Neuronal stem cell (in vitro differentiated cells): ENCODE data around the gene REX1BD.

Source experiments
- DNase-seq: peaks from one replicate; pipeline ENCODE4 v3.0.0-alpha.2; 2013; ENCODE audit warnings: low spot score
- H2AFZ ChIP-seq: one replicate; pipeline ENCODE4 v1.6.1; 2013; ENCODE audit warnings: mild to moderate bottlenecking, low read length, inconsistent platforms
- H2AK5ac ChIP-seq: 2 replicates; pipeline ENCODE4 v1.6.1; 2013; ENCODE audit warnings: low read depth, mild to moderate bottlenecking, inconsistent platforms, low read length, moderate library complexity, mixed read lengths
- H2BK120ac ChIP-seq: 2 replicates; pipeline ENCODE4 v1.6.1; 2013; ENCODE audit warnings: low read depth, mild to moderate bottlenecking, inconsistent platforms, low read length, moderate library complexity, mixed read lengths
- H2BK12ac ChIP-seq: one replicate; pipeline ENCODE4 v1.6.1; 2013; ENCODE audit warnings: low read length, inconsistent platforms
- H2BK15ac ChIP-seq: 2 replicates; pipeline ENCODE4 v1.6.1; 2013; ENCODE audit warnings: mild to moderate bottlenecking, low read length, inconsistent platforms, mixed read lengths
- H2BK5ac ChIP-seq: one replicate; pipeline ENCODE4 v1.6.1; 2013; ENCODE audit warnings: inconsistent platforms, mild to moderate bottlenecking, low read length, moderate library complexity
- H3K14ac ChIP-seq: one replicate; pipeline ENCODE4 v1.6.1; 2013; ENCODE audit warnings: low read length, inconsistent platforms
- H3K18ac ChIP-seq: 2 replicates; pipeline ENCODE4 v1.6.1; 2013; ENCODE audit warnings: low read length, inconsistent platforms
- H3K23ac ChIP-seq: 2 replicates; pipeline ENCODE4 v1.6.1; 2013; ENCODE audit warnings: low read depth, mild to moderate bottlenecking, mixed read lengths, low read length, inconsistent platforms; ENCODE audit not compliant: poor library complexity
- H3K27ac ChIP-seq: replicated peaks from 3 replicates; pipeline ENCODE4 v1.5.1; 2013; ENCODE audit warnings: low read length, inconsistent platforms
- H3K27me3 ChIP-seq, 3 experiments: 2 replicates each; pipeline ENCODE4 v1.6.1; 2013; ENCODE audit warnings: low read length in 3 of 3, mild to moderate bottlenecking in 2 of 3, inconsistent platforms in 1 of 3, low read depth in 1 of 3, mixed read lengths in 1 of 3, moderate library complexity in 1 of 3; ENCODE audit not compliant: control insufficient read depth in 3 of 3, insufficient read depth in 3 of 3
- H3K36me3 ChIP-seq, 2 donors: replicated peaks in 1 of 2; 2 replicates each; pipeline ENCODE4 v1.6.1; 2013; ENCODE audit warnings: low read length in 2 of 2; ENCODE audit not compliant: control insufficient read depth in 2 of 2, insufficient read depth in 2 of 2
- H3K4ac ChIP-seq: 2 replicates; pipeline ENCODE4 v1.6.1; 2013; ENCODE audit warnings: inconsistent platforms, mild to moderate bottlenecking, low read length, moderate library complexity
- H3K4me1 ChIP-seq, 2 donors: 1 replicate in 1 of 2; 2 replicates in 1 of 2; pipeline ENCODE4 v1.6.1; 2013; ENCODE audit warnings: low read length in 2 of 2, low read depth in 1 of 2; ENCODE audit not compliant: control insufficient read depth in 2 of 2, insufficient read depth in 1 of 2
- H3K4me2 ChIP-seq: one replicate; pipeline ENCODE4 v1.6.1; 2013; ENCODE audit warnings: mild to moderate bottlenecking, low read length, inconsistent platforms; ENCODE audit not compliant: insufficient read depth, poor library complexity, severe bottlenecking
- H3K4me3 ChIP-seq, 2 donors: 2 replicates each; pipeline ENCODE4 v1.5.1; 2013; ENCODE audit warnings: low read length in 2 of 2, mild to moderate bottlenecking in 2 of 2, inconsistent platforms in 1 of 2, moderate library complexity in 1 of 2
- H3K79me1 ChIP-seq: one replicate; pipeline ENCODE4 v1.6.1; 2013; ENCODE audit warnings: low read depth, mild to moderate bottlenecking, inconsistent platforms, low read length, moderate library complexity
- H3K9ac ChIP-seq: one replicate; pipeline ENCODE4 v1.6.1; 2013; ENCODE audit warnings: mild to moderate bottlenecking, low read depth, low read length, inconsistent platforms; ENCODE audit not compliant: poor library complexity
- H3K9me3 ChIP-seq, 2 donors: replicated peaks in 1 of 2; 2 replicates each; pipeline versions ENCODE3 to v1.6.1; 2013; ENCODE audit warnings: low read length in 2 of 2, mild to moderate bottlenecking in 2 of 2, inconsistent platforms in 1 of 2, low read depth in 1 of 2, mixed read lengths in 1 of 2, moderate library complexity in 1 of 2; ENCODE audit not compliant: control insufficient read depth in 2 of 2, insufficient read depth in 1 of 2
- H4K8ac ChIP-seq: one replicate; pipeline ENCODE4 v1.6.1; 2013; ENCODE audit warnings: low read depth, mild to moderate bottlenecking, inconsistent platforms, low read length, moderate library complexity
- H4K91ac ChIP-seq: one replicate; pipeline ENCODE4 v1.6.1; 2013; ENCODE audit warnings: low read length, low read depth, mild to moderate bottlenecking, inconsistent platforms; ENCODE audit not compliant: poor library complexity
- WGBS, 2 donors: extraction: QIAGEN DNeasy Blood & Tissue Kit; methylation state at CpG; one replicate each; pipeline ENCODE4 v1.1.7; 2013; ENCODE audit warnings: missing lambda C conversion rate in 2 of 2, mixed read lengths in 1 of 2; ENCODE audit not compliant: insufficient read length in 2 of 2, insufficient replicate concordance in 1 of 2; ENCODE audit errors: extremely low coverage in 2 of 2; 5-methylcytosine and 5-hydroxymethylcytosine counted together

Gene REX1BD

GRCh38 chr19:18636969-18637629 is 48.5 kb downstream of the REX1BD start, which contains the start of gene KLHL26:
KLHL26 (plus strand) TSS chr19:18637028; CDS start chr19:18637055, 27 bp downstream.
- peak within 1 kb of the TSS; percentile 87 to 96 for H3K4me3 ChIP-seq
- H3K9me3 ChIP-seq: no peaks in the 10 kb centered on the region
- H3K4me1 ChIP-seq: peaks cover 7 to 22% of the 10 kb centered on the region in 2 donors
- H4K91ac ChIP-seq: no peak within 1 kb of the TSS
- H2BK15ac ChIP-seq: peak within 1 kb of the TSS; percentile 85
- peak within 1 kb of the TSS; percentile 87 for H2AFZ ChIP-seq
- peak within 1 kb of the TSS; percentile 73 for H2BK12ac ChIP-seq
- no peak for DNase-seq
- peak within 1 kb of the TSS; percentile 89 for H3K4ac ChIP-seq
- H2BK120ac ChIP-seq: peak within 1 kb of the TSS; percentile 47
- peak within 1 kb of the TSS; percentile 87 for H2BK5ac ChIP-seq
- peak within 1 kb of the TSS; percentile 80 for H3K23ac ChIP-seq
- H3K4me2 ChIP-seq: peak within 1 kb of the TSS; percentile 99
- H3K18ac ChIP-seq: peak within 1 kb of the TSS; percentile 99
- peak within 1 kb of the TSS; percentile 58 for H3K27ac ChIP-seq
- no CpG with 5 or more reads among the region's 47 CpGs for WGBS, 2 donors
- H3K79me1 ChIP-seq: peaks cover 9% of the 10 kb centered on the region
- H3K14ac ChIP-seq: peak within 1 kb of the TSS; percentile 94
- peaks cover 0 to 8% of the 10 kb centered on the region in 2 donors for H3K36me3 ChIP-seq
- peak within 1 kb of the TSS; percentile 90 for H3K9ac ChIP-seq
- H3K27me3 ChIP-seq: peaks cover 0 to 9% (median 0%) of the 10 kb centered on the region in 3 experiments
- H2AK5ac ChIP-seq: peak within 1 kb of the TSS; percentile 95
- peak within 1 kb of the TSS; percentile 6 for H4K8ac ChIP-seq

- H3K18ac ChIP-seq: no peak overlapping the region
- WGBS, 2 donors: no CpG with 5 or more reads among the region's 3 CpGs
- no peak overlapping the region for H2BK12ac ChIP-seq
- H2BK120ac ChIP-seq: peak overlapping the region; percentile 47
- H2AFZ ChIP-seq: no peak overlapping the region
- H2AK5ac ChIP-seq: peak overlapping the region; percentile 95
- no peak overlapping the region for H3K23ac ChIP-seq
- peak overlapping the region; percentile 7 for H3K9ac ChIP-seq
- H4K91ac ChIP-seq: no peak overlapping the region
- H3K27me3 ChIP-seq: peaks cover 0 to 9% (median 0%) of the 10 kb centered on the region in 3 experiments
- no peak overlapping the region for H3K4ac ChIP-seq
- H3K79me1 ChIP-seq: peaks cover 9% of the 10 kb centered on the region
- peak overlapping the region in 1 of 2 donors; percentile 96 for H3K4me3 ChIP-seq
- peak overlapping the region; percentile 87 for H2BK5ac ChIP-seq
- no peak overlapping the region for H3K14ac ChIP-seq
- peaks cover 7 to 22% of the 10 kb centered on the region in 2 donors for H3K4me1 ChIP-seq
- peak overlapping the region; percentile 85 for H2BK15ac ChIP-seq
- DNase-seq: no peak
- no peak overlapping the region for H4K8ac ChIP-seq
- H3K27ac ChIP-seq: no peak overlapping the region
- peak overlapping the region; percentile 99 for H3K4me2 ChIP-seq
- H3K36me3 ChIP-seq: peaks cover 0 to 8% of the 10 kb centered on the region in 2 donors
- H3K9me3 ChIP-seq: no peaks in the 10 kb centered on the region
Observed at GRCh38 chr19:18637673-18638630, 49.4 kb downstream of the REX1BD start.

GRCh38 chr19:18639706-18640243 is 51.2 kb downstream of the REX1BD start:
- Histone ChIP-seq H3K23ac (no peak overlapping the region), H4K8ac (no peak overlapping the region), H3K79me1 (peaks cover 9% of the 10 kb centered on the region), H3K4ac (no peak overlapping the region), H3K27me3 (no peaks in the 10 kb centered on the region), H3K4me2 (no peak overlapping the region), H3K9me3 (peaks cover 0 to 4% of the 10 kb centered on the region in 2 donors), H3K18ac (no peak overlapping the region), H4K91ac (no peak overlapping the region), H3K9ac (no peak overlapping the region), H3K14ac (no peak overlapping the region), H2BK12ac (no peak overlapping the region), H3K4me3 (no peak overlapping the region), H2AK5ac (no peak overlapping the region), H3K36me3 (peaks cover 0 to 8% of the 10 kb centered on the region in 2 donors), H2BK5ac (no peak overlapping the region), H3K4me1 (peaks cover 9 to 20% of the 10 kb centered on the region in 2 donors), H2AFZ (no peak overlapping the region), H2BK120ac (no peak overlapping the region), H3K27ac (no peak overlapping the region), H2BK15ac (no peak overlapping the region)
- no peak for DNase-seq
- no CpG with 5 or more reads among the region's 8 CpGs for WGBS, 2 donors
